IPS DF 19.7 (cell line): ENCODE results near the gene ABHD15.

ENCODE experiments used
- DNase-seq: peaks from one replicate; pipeline ENCODE4 v3.0.0-alpha.2; 2013; ENCODE audit warnings: low read depth, low spot score

ABHD15 gene

GRCh38 chr17:29566473-29567303, at the start of gene ABHD15:
Gene ABHD15, minus strand, starts transcription at chr17:29567037. Its CDS starts 71 bp downstream, at chr17:29566966.
- DNase-seq = no peak

GRCh38 chr17:29615492-29616299, 48.9 kb upstream of the ABHD15 start:
- DNase-seq = no peak

- no peak for DNase-seq
Observed at GRCh38 chr17:29615048-29615385, 48.2 kb upstream of the ABHD15 start.

GRCh38 chr17:29614349-29615047, 47.7 kb upstream of the ABHD15 start:
- DNase-seq = no peak

GRCh38 chr17:29613856-29614255, 47.0 kb upstream of the ABHD15 start:
- DNase-seq = no peak

- no peak for DNase-seq
Observed at GRCh38 chr17:29613352-29613837, 46.6 kb upstream of the ABHD15 start.

- no peak for DNase-seq
Observed at GRCh38 chr17:29612404-29613280, 45.8 kb upstream of the ABHD15 start.

GRCh38 chr17:29612094-29612403, 45.2 kb upstream of the ABHD15 start:
- no peak for DNase-seq

- DNase-seq = no peak
Observed at GRCh38 chr17:29611351-29612093, 44.7 kb upstream of the ABHD15 start.

- no peak for DNase-seq
Observed at GRCh38 chr17:29610395-29610794, 43.6 kb upstream of the ABHD15 start.

GRCh38 chr17:29608986-29609385, 42.1 kb upstream of the ABHD15 start:
- DNase-seq = no peak

GRCh38 chr17:29607557-29608195, 40.8 kb upstream of the ABHD15 start:
- no peak for DNase-seq

GRCh38 chr17:29603109-29603674, 36.4 kb upstream of the ABHD15 start:
- DNase-seq = no peak

- no peak for DNase-seq
Observed at GRCh38 chr17:29597361-29598172, 30.7 kb upstream of the ABHD15 start.

- no peak for DNase-seq
Observed at GRCh38 chr17:29596811-29597210, 30.0 kb upstream of the ABHD15 start.

GRCh38 chr17:29595943-29596774, 29.3 kb upstream of the ABHD15 start:
- no peak for DNase-seq

GRCh38 chr17:29595107-29595942, 28.5 kb upstream of the ABHD15 start:
- DNase-seq = no peak
